ENCODE data around the gene TBC1D24.
A peak's percentile ranks its signal among the peaks of the same experiment; 100 is the strongest.

Gene TBC1D24

DNA sequence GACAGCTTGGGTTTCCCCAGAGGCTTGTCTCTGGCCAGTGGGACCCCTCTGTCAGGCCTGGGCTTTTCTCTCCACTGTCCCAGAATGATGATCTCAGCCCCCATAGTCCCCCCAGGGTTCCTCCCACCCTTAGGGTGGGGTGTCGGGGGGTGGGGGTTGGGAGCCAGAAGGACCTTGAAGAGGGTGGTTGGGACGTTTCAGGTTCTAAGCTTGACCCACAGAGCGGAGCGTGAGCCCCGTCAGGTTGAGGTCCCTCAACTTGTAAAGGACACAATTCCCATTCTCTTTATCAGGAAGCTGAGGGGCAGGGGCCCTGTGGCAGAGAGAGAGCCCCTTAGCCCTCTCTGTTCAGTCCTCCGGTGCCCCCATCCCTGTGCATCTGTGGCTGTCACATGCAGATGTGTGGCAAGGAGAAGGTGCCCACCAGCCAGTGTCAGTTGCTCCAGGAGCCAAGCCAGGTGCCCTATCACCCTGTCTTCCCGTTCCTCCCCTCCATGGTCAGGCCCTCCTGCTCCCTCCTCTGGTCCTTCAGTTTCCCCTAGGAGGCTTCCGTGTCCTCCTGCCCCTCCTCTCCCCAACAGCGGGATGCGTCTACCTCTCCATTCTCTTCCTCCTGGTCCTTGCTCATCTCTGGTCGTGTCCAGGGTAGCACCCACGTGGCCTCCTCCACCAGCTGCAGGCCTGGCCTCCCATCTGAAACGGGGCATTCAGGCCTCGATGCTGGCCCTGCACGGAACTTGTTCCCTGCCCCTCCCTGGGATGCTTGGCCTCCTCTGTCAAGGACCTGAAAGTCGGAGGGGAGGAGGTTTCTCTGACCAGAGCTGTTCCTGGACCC is 5.3 kb upstream of the TBC1D24 start:
- no peak for DNase-seq

DNA sequence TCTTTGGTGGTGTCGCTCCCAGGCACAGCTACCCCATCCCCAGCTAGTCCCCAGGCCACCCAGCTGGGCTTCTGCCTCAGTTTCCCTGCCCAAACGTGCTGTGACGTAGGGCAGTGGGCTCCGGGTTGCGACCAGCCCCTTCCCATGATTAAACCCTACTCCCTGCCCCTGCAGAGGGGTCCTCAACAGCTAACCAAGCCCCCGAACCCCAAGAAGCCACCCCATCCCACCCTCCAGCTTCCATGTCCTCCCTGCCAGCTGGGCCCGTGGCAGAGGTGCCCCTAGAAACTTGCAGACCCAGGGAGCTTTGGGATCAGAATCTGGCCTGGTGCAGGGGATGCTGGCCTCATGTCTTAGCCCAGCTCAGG is 4.7 kb upstream of the TBC1D24 start:
- DNase-seq, result no peak

DNA sequence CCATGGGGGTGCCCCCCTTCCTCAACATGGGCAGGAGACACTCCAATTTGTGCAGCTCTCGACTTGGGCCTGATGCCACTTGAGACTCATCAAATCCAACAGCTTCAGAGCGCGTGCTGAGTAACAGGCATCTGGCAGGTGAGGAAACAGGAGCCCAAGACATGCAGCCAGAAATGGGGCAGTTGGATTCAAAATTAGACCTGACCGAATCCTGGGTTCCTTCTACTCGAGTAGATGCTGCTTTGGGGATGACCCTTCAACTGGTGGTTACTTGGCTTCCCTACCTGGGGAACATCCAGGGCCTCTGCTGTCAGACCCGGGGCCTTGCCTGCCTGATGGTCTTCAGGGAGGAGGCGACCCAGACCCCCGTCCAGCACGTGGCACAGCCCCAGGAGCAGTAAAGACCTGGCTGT is 4.3 kb upstream of the TBC1D24 start:
- DNase-seq, result no peak

DNA sequence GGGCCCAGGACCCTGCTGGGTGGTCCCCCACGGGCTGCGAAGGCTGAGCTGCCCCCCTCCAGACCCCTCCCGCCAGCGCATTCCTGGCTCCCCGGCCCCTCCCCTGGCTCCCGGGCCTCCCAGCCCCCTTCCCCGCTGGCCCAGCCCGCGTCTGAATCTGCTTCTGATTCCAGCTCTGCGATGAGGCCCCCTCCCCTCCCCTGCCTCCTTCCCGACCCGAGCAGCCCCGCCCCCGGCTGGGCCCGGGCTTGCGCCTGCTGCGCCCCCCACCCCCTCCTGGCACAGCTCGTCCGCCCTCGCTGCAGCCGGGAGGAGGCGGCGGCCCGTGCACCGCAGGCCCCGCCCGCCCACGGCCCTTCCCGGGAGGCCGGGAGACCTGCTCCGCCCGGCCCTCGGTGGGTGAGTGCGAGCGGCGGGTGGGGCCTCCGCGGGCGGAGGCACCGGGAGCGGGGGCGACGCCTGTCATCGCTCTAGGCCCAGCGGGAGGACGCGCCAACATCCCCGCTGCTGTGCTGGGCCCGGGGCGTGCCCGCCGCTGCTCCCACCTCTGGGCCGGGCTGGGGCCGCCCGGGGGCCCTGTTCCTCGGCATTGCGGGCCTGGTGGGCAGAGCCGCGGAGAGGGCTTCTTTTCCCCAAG is 3.8 kb upstream of the TBC1D24 start, which contains the start of gene NTN3:
TSS of gene NTN3 (plus strand) at position 282 of the 637 bp plus-strand sequence. CDS start 405 bp downstream, outside the sequence.
- peak; percentile 89 for DNase-seq

DNA sequence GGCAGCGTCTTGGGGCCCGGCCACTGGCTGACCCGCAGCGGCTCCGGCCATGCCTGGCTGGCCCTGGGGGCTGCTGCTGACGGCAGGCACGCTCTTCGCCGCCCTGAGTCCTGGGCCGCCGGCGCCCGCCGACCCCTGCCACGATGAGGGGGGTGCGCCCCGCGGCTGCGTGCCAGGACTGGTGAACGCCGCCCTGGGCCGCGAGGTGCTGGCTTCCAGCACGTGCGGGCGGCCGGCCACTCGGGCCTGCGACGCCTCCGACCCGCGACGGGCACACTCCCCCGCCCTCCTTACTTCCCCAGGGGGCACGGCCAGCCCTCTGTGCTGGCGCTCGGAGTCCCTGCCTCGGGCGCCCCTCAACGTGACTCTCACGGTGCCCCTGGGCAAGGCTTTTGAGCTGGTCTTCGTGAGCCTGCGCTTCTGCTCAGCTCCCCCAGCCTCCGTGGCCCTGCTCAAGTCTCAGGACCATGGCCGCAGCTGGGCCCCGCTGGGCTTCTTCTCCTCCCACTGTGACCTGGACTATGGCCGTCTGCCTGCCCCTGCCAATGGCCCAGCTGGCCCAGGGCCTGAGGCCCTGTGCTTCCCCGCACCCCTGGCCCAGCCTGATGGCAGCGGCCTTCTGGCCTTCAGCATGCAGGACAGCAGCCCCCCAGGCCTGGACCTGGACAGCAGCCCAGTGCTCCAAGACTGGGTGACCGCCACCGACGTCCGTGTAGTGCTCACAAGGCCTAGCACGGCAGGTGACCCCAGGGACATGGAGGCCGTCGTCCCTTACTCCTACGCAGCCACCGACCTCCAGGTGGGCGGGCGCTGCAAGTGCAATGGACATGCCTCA is 3.1 kb upstream of the TBC1D24 start:
- DNase-seq, result no peak

DNA sequence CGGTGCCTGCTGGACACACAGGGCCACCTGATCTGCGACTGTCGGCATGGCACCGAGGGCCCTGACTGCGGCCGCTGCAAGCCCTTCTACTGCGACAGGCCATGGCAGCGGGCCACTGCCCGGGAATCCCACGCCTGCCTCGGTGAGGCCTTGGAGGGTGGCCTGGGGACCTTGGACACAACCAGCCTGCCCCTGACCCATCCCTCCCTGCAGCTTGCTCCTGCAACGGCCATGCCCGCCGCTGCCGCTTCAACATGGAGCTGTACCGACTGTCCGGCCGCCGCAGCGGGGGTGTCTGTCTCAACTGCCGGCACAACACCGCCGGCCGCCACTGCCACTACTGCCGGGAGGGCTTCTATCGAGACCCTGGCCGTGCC is 2.5 kb upstream of the TBC1D24 start:
- no peak for DNase-seq

DNA sequence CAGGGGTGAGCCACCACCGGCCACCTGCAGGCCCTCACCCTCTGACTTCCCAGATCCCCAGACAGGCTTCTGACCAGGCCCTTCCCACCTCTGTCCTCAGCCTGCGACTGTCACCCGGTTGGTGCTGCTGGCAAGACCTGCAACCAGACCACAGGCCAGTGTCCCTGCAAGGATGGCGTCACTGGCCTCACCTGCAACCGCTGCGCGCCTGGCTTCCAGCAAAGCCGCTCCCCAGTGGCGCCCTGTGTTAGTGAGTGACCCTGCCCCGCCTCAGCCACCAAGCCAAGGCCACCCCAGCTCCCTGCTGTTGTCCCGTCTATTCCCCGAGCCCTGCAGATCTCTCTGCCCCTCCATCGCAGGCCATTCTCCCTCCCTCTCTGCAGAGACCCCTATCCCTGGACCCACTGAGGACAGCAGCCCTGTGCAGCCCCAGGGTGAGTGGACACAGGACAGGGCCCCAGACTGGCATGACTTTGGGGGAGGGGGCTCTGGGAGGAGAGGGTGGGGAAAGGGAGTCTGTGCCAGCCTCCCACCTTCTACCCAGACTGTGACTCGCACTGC is 2.0 kb upstream of the TBC1D24 start:
- DNase-seq, result no peak

DNA sequence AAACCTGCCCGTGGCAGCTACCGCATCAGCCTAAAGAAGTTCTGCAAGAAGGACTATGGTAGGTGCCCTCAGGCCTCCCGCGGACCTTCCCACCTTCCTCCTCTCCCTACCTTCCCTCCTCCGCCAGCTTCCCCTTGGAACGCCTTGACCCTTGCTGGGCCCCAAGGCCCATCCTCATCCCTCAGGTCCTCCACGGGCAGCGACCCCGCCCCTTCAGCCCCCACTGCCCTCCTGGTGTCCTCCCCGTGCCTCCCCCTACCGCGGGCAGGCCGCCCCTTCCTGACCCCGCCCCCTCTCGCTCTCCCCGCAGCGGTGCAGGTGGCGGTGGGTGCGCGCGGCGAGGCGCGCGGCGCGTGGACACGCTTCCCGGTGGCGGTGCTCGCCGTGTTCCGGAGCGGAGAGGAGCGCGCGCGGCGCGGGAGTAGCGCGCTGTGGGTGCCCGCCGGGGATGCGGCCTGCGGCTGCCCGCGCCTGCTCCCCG is 1.4 kb upstream of the TBC1D24 start:
- DNase-seq, result no peak

DNA sequence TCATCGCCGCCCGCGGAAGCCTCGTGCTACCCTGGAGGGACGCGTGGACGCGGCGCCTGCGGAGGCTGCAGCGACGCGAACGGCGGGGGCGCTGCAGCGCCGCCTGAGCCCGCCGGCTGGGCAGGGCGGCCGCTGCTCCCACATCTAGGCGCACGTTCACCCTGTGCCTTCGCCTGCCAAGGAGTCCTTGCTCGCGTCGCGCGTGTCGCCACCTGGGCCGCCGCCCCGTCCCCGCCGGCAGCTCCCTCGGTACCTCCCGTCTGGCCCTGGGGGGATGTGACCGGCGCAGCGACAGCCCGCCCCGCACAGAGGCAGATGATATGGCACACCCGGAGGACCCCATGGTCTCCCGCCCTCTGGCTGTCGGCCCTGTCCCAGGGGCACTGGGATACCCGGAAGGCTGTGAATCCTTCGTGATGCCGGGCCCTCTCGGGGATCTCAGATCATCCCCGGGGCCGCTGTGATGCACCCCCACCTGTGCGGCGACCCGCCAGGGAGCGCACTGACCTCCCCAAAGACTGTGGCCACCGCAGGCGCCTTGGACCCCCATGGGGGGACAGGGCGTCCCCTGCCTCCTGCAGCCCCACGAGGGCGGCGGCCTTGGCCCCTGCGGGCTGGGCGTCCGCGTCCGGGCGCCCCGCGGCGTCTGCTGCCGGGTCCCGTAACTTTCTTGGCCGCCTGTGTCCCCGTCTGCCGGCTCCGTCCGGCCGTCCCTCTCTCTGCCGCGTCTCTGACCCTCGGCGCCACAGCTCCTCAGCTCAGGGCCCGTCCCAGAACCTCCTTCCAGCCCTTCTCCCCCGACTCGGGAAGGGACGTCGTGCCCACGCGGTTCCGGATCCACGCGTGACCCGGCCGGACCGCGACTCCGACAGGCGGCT is 689 bp upstream of the TBC1D24 start:
- DNase-seq, result peak; percentile 62

DNA sequence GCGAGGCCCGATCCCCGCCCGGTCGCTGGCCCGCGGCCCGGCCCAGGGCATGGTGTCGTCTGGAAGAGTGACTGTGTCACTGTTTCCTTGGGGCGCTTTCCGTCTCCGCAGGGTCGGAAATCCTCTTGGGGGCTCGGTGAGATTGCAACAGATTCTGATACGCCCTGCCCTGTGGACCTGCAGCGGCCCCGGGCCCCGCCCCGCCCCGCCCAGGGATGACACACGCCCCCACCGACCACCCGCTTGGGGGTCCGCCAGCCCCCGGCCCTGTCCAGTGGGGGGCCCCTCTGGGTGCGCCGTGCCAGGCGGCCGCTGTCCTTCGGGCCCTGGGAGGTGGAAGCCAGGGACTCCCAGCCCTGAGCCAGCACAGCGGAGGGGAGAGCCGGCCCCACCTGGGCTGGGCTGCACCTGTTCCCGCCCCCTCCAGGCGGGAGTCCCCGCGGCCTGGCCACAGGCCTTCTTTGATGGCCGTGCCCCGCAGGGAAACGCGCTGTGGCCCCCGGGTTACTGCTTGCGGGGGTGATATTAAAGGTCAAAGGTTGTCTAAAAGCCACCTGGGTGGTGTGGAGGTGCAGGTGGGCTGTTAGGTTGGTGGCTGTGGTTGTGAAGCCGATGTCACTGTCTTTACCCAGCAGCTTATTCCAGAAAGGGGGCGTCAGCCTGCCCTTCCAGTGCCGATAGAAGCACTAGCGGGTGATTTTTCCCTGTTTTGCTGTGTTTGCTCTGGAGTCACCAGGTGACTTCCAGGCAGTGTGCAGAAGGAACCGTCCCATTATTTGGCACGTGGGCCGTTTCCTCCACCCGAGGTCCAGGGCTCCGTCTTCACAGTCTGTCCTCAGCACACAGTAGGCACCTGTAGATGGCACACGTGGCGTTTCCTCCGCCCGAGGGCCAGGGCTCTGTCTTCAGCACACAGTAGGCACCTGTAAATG is 752 bp downstream of the TBC1D24 start:
- no peak for DNase-seq

DNA sequence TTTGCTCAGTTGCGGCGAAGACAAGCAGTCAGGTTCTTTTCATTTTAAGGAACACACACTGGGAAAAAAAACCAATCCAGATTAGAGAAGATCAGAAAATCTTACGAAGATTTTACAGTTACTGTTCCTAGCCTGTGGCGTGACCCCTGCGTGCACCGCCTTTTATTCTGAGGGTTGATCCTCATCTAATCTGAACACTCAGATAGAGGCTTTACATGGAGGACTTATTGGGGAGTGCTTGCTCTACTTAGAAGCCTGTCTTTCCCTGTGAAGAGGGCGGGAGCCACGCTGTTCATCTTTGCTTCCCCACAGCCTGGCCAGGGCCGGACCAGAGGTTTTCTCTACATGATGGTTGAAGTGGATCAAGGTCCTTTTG is 1.4 kb downstream of the TBC1D24 start:
- no peak for DNase-seq

DNA sequence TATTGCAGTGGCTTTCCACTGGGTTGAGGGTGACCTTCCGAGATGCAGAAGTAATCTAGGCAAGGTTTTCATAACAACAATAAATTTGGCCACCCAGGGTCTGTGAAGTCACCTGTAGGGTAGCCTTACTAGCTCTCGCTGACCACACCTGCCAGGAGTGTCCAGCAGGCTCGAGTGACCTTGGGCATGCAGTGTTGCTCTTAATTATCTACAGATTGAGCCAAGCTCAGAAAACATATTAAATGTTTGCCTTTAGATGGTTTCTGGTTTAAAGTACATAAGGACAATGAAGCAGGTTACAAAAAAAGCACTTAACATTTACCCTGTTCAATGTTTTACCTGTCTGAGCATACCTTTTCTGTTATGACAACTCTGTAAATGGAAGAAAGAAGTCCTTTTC is 1.8 kb downstream of the TBC1D24 start:
- DNase-seq, result no peak

DNA sequence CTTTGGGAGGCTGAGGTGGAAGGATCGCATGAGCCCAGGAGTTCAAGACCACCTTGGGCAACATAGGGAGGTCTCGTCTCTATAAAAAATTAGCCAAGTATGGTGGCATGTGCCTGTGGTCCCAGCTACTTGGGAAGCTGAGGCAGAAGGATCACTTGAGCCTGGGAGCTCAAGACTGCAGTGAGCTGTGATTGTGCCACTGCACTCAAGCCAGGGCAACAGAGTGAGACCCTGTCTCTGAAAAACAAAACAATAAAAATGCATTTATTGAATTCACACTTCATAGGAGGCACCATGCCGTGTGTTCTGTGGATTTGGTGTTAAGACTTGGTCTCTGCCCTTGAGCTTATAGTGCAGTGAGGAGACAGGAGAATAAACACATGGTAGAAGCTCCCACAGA is 2.4 kb downstream of the TBC1D24 start:
- no peak for DNase-seq

DNA sequence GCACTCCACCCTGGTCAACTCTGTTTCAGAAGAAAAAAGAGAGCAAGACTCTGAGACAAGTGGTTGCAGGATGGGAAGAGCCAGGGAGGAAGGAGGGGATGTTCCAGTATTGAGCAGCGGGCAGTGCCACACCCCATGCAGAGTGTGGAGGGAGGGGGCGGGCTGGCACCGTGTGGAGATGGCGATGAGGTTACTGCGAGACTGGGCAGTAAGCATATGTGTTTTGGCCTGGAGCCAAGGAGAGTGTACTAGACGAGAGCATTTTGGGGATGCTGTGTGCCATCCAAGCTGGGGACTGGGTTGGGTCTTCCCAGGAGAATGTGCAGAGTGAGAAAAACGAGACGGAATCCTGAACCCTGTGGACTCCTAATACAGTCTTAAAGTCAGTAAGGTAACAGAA is 3.4 kb downstream of the TBC1D24 start:
- no peak for DNase-seq

DNA sequence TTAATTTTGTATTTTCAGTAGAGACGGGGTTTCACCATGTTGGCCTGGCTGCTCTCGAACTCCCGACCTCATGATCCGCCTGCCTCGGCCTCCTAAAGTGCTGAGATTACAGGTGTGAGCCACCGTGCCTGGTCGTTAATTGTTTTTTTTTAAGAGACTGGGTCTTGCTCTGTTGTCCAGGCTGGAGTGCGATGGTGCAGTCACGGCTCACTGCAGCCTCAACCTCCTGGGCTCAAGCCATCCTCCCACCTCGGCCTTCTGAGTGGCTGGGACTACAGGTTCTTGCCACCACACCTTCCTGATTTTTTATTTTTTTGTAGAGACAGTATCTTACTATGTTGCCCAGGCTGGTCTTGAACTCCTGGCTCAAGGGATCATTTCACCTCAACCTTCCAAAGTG is 5.1 kb downstream of the TBC1D24 start:
- peak; percentile 9 for DNase-seq

DNA sequence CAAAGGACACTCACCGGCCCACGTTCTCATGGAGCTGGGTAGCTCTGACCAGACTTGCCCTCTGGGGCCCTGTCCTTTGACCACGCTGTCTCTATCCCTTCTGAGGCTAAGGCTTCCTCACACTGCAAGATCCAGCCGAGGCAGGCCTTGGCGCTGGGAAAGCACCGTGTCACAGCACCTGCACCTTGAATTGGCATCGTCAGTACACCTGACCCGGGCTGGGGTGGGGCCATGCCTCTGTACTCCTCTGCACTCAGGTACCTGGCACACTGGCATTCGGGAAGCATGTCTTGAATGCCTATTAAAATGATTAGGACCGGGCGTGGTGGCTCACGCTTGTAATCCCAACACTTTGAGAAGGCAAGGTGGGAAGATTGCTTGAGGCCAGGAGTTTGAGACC is 6.0 kb downstream of the TBC1D24 start:
- peak; percentile 15 for DNase-seq

DNA sequence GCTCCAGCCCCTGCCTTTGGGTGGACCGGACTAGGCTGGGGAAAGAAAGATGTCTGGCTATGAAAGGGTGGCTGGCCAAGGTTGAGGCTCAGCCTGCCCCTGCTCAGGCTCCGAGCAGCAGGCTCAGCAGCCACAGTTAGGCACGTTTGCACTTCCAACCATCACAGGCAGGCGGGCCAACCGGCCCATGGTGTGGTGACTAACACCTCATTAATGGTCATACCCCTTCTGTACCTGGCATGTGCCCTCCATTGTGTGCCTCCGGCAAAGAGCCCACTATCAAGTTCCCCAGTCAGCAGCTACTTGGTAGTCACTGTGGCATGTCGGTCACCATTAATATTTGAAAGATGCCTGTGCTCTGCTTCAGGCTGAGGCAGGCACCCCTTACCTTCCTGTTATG is 6.7 kb downstream of the TBC1D24 start:
- no peak for DNase-seq

DNA sequence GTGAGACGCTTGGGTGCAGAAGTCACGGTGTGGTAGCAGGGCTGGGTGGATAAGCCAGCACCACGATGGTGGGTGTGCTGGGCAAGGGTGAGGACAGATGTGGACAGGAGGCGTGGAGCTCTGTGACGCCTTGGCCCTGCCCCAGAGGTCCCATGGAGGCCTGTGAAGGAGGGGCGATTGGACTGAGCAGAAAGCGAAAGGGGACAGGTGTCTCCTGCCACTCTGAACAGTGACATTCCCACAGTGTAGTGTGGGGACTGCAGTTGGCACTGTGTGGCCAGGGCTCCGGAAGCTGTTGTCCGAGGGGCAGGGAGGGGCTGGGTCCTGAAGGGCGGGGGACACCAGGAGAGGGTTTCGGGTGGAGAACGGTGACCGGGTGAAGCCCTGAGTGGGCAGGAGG is 7.3 kb downstream of the TBC1D24 start:
- no peak for DNase-seq

DNA sequence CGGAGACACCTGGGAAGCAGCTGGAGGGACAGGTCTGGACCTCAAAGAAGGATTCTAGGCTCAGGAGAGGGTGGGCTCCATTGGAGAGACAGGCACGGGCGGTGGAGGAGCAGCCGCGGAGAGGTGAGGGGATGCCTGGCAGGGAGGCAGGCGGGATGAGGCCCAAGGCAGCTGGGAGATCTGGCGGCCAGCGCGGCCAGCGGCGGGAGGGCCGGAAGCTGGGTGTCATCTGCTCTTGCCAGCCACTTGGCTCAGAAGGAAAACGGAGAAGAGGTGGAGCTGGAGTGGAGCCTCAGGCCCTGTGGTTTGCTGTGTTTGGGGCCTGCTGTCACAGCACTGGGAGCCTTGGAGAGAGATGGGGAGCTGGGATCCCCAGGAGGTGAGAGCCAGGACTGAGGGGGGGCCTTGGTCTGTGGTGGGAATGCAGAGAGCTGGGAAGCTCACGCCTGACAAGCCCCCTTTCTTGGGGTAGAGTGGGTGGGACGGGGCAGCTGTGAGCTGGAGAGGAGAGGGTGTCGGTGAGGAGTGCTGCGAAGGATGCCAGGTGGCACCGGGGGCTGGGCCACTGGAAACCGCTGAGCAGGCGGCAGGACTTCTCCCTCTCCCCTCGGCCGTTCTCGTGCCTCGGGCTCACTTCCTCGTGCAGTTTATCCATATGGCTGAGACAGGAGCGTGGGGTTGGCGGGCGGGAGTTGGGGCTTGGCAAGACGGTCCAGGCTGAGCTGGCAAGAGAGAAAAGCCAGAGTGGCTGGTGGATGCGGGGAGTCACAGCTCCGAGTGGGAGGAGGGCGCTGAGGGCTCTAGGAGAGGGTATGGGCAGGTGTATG is 8.0 kb downstream of the TBC1D24 start:
- peak; percentile 84 for DNase-seq
